Activated naive CD4-positive, alpha-beta T cell treated with Interleukin-2 at 50 U/mL for 16 hours (primary cell): ENCODE data around the gene SH3TC1.
A peak's percentile ranks its signal among the peaks of the same experiment; 100 is the strongest.

Experiments used
- DNase-seq: peaks from one replicate; pipeline ENCODE4 v3.0.0-alpha.2; 2020

The SH3TC1 gene

DNA sequence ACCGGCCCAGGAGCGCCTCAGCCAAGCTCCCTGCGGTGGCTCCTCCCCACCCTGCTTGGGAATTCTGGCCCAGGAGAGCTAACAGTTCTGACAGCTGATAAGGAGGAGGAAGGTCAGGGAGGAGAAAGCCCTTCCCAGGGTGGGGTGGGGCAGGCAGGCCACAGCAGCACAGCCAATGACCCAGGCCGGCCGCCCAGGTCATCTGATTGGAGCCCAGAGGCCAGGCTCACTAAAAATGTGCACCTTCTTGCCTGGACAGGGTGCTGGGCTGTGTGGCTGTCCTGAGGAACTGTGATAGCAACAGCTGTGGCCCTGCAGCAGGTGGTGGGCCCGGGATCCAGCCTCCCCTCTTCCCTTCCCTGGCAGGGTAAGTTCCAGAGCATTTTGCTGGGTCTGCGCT, 17.2 kb upstream of the SH3TC1 start:
- no peak for DNase-seq

DNA sequence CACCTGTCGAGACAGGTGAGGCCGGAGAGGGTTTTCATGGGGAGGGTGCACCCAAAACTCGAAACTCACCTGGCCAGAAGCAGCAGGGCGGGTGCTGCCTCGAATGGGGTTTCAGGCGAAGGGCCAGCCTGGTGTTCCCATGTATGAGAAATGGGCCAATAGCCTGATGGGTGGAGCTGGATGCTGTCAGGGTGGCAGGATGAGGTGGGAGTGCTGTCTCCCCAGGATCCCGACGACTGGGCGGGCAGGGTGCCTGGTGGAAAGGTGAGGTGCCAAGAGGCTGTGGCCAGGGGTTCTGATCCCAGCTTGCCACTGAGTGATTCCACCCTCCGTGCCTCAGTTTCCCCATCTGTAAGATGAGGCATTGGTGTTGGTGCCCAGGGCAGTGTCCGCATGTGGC, 16.8 kb upstream of the SH3TC1 start:
- no peak for DNase-seq

DNA sequence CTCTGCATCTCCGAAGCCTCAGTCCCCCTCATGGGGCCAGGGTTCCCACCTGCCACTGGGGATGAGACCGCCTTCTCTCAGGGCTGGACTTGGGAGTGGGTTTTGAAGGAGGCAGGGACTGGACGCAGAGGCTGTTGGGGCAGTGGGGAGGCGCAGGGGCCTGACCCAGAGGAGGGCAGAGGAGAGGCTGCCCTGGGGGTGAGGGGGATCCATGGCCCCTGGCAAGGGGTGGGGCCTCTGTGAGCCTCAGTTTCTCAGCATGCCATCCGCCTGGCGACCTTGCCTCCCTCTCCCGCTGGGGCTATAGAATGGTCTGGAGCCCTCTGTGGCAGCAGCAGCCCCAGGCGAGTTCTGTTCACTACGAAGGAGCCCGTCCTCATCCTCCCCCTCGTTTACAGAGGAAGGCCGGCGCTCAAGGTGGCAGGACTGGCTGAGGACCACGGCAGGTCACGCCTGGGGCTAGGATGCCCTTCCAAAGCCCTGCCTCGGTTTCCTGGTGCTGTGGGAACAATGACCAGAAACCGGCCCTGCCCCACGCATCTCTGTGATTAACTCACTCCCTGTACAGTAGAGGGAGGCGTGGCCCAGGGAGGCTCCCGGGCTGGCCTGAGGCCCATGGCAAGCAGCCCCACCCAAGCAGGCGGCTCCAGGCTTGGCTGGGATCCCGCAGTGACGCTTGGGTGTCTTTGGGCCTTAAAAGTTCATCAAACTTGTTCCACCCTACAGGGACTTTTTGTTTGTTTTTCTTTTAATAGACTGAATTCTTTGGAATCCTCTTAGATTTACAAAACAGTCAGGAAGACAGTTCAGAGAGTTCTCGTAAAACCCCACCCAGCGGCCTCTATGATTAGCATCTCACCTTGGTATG, 16.0 kb upstream of the SH3TC1 start:
- no peak for DNase-seq

DNA sequence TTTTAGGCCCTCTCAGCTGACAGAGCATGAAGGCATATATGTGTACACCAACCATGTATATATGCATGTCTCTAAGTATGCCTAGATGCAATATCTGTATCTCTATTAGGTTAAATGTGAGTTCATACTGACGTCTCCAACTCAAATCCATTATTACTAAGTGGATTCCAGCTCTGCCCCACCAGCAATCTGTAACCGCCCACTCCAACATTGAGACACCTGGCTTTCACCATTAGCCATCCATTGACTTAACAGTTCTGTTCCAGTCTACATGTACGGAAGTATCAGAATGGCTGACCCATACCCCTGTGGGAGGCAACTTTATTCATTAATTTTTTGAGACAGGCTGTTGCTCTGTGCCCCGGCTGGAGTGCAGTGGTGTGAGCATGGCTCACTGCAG, 15.0 kb upstream of the SH3TC1 start:
- DNase-seq = no peak

GRCh38 chr4:8185295-8185694, 13.8 kb upstream of the SH3TC1 start:
- no peak for DNase-seq

- DNase-seq = no peak
Measured at GRCh38 chr4:8185930-8186329, 13.2 kb upstream of the SH3TC1 start.

DNA sequence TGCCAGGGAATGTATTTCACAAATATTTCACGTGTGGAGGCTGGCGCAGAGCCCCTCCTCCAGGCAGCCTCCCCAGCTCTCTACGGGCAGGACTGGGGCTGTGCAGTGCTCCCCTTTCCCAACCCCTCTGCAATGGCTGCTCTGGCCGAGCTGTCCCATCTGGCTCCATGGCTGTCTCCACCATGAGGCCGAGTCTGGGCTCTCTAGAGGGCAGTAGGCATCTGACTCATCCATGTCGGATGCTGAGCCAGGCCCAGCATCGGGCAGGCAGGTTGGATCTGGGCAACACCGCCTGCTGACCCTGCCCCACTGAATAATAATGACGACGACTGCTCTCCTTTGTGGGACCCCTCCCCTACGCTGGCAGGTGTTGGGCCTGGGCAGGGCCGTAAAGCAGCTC, 11.0 kb upstream of the SH3TC1 start:
- DNase-seq = no peak

DNA sequence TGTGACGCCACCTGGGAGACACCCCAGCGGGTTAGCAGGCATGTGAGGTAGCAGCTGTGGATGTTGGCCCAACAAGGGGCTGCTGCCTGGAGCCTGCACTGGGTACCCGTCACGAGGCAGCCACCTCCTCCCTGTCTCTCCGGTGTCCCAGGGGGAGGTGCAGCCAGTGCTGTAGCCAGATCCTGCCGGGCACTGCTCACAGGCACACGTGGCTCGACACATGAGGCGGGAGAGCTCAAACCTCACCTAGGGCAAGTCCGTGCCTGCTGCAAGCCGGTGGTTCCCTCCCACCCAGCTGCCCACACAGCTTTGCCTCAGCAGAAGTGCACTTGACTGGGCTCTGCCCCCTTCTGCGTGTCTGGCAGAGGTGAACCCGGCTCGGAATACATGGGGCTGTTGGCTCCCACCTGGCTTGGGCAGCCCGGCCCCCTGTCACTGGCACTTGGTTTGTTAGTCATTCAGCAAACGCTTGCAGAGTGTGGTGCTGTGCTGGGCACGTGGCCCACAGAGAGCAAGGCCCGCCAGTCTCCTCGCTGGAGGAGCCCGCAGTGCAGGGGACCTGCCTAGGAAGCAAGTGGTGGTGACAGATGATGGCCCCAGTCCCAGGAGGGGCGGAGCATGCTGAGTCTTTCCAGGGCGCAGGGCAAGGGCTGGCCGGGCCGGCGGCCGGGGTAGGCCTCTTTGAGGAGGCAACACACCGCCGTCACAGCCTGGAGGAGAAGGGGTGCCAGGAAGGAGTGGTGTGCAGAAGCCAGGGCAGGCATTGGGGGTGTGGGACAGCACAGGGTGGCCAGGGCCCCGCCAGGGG, 10.1 kb upstream of the SH3TC1 start:
- no peak for DNase-seq

GRCh38 chr4:8189551-8190466, 9.3 kb upstream of the SH3TC1 start:
- no peak for DNase-seq

DNA sequence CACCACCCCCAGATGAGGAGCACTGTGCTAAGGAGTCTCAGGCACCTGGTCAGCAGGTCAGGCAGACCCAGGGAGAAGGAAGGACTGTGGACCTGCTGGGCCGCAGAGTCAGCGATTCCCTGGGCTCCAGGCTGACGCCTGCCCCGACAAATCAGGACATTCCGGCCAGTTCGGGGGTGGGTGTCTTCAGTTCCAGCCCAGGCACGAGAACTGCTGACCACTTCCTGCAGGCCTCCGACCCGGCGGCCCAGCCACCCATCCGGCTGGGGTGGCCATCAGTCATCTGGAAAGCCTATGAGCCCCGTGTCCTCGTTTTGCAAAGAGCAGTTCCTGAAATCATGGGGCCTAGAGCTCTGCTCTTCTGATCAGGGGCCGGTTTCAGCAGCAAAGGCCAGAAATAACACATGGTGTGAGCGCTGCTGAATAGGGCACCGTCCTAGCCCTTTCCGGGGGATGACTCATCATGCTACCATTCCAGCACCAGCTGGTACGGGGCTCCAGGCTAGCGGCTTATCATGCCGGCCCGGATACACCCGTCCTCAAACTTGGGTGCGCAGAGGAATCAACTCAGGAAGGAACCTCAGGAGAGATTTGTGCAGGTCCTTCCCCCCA, 7.8 kb upstream of the SH3TC1 start:
- DNase-seq = no peak

- no peak for DNase-seq
Measured at GRCh38 chr4:8192748-8193738, 6.0 kb upstream of the SH3TC1 start.

- DNase-seq = no peak
Measured at GRCh38 chr4:8194306-8195242, 4.5 kb upstream of the SH3TC1 start.

GRCh38 chr4:8195431-8195830, 3.7 kb upstream of the SH3TC1 start:
- DNase-seq = no peak

- DNase-seq = no peak
Measured at GRCh38 chr4:8195841-8196458, 3.1 kb upstream of the SH3TC1 start.

GRCh38 chr4:8197521-8197920, 1.6 kb upstream of the SH3TC1 start:
- no peak for DNase-seq

DNA sequence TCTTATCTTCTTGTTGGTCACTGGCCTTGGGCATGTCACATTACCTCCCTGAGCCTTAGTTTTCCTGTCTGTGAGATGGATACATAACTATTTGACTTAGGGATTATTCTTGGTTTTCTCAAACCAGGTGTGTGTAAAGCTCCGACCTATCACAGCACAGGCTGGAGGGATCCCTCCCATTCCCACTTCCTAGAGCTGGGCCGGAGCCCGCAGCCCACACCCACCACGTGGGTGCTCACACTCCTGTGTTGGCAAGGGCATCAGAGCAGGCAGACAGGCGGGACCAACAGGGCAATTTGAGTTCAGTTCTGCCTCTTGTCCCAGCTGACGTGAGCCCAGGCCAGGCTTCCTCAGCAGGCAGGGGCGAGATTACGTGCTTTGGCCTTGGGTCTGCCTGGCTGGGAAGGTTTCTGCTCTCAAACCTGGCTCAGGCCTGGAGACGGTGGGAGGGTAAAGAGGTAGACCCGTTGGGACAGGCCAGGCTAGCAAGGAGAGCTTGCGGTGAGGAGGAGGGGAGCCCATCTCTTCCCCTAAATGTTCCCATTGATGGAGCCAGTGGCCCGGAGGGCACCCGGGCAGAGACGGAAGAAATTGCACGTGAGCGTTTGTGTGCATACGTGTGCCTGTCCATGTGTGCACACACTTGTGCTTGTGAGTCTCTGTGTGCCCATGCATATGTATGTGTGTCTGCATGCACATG, 734 bp upstream of the SH3TC1 start:
- DNase-seq = no peak

DNA sequence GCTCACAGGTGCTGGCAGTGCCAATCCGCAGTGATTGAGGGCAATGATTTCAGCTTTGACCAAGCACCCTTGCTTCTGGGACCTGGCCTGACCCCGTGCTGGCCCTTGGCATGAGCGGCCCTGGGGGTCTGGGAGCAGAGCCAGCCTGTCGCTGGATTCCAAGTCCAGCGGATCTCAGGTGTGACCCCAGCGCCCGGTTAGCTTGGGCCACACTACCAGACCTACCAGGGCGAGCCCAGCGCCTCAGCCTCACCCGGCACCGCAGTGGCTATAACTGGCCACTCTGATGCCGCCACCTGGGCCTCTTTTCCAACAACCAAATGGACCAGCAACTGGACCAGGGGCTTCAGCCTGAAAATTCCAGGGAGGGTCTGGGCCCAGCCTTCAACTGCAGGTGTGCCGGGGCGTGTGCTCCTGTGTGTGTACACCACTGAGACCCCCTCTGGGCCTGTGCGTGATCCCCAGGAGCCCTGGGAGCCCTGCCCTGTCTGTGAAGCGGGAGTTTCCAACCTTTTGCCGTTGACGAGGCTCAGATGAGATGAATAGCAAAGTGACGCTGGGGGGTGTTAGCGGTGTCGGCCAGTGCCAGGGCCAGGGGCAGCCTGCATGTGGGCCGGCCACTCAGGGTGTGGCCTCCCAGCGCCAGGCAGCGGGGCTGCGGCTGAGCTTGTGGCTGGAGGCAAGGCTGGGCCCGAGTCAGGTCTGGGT, 658 bp downstream of the SH3TC1 start:
- DNase-seq = peak; percentile 23

DNA sequence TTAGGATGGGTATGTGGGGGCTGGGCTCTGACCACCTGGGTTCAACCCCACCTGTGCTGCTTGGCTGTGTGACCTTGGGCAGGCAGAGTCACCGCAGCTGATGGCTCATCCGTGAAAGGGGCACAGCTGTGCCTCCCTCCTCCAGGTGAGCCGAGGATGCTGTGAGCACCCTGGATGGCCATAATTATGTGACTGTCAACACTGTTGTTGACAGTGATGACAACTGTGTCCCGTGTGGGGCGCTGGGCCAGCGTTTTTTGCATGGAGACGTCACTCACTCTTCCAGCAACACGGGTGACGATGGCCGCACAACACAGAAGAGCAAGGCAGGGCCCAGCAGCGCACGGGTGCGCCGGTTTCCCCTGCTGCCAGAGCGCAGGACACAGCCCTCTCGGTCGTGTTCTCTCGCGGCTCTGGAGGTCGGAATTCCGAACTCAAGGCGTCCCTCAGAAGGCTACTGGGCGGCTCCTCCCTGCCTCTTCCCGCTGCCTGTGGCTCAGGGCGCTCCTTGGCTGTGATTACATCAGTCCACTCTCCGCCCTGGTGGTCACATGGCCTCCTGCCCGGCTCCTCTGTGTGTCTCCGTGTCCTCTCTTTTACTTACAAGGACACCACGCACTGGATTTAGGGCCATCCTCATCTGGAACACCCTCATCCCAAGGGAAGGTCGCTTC, 1.3 kb downstream of the SH3TC1 start:
- peak; percentile 37 for DNase-seq
